PC-9 (cell line): Measurements from ENCODE around the gene DNAI4.

Experiments
- CTCF ChIP-seq: fragments of 200-600 bp; sonication (generic); conservative IDR thresholded peaks from 2 replicates; pipeline ENCODE4 v1.6.1; 2017; ENCODE audit warnings: mixed run types, antibody characterized with exemption, mild to moderate bottlenecking, moderate library complexity
- EZH2 ChIP-seq: fragments of 200-600 bp; sonication (generic); IDR thresholded peaks from 2 replicates; pipeline ENCODE4 v1.8.0; 2017; ENCODE audit warnings: antibody characterized with exemption, low read depth

GRCh38 chr1:66853379-66853778 lies 71.3 kb downstream of the DNAI4 start:
- TF ChIP-seq CTCF = no peak
- no peak for TF ChIP-seq EZH2
